IPS-15b (cell line): ENCODE results near the gene OTOGL.

Source experiments
- H3K27me3 ChIP-seq: one replicate; pipeline ENCODE4 v1.6.1; 2013; ENCODE audit warnings: low read length; ENCODE audit not compliant: control insufficient read depth, insufficient read depth
- H3K36me3 ChIP-seq: one replicate; pipeline ENCODE4 v1.6.1; 2013; ENCODE audit warnings: low read length; ENCODE audit not compliant: control insufficient read depth, insufficient read depth
- H3K4me1 ChIP-seq: one replicate; pipeline ENCODE4 v1.6.1; 2013; ENCODE audit warnings: mild to moderate bottlenecking, low read length; ENCODE audit not compliant: control insufficient read depth, insufficient read depth
- H3K4me3 ChIP-seq: one replicate; pipeline ENCODE4 v1.5.1; 2013; ENCODE audit warnings: low read depth, low read length
- H3K9ac ChIP-seq: one replicate; pipeline ENCODE4 v1.6.1; 2013; ENCODE audit warnings: low read depth, mild to moderate bottlenecking, low read length
- H3K9me3 ChIP-seq: one replicate; pipeline ENCODE4 v1.6.1; 2013; ENCODE audit warnings: mild to moderate bottlenecking, low read length; ENCODE audit not compliant: control insufficient read depth, insufficient read depth

OTOGL gene, protein sequence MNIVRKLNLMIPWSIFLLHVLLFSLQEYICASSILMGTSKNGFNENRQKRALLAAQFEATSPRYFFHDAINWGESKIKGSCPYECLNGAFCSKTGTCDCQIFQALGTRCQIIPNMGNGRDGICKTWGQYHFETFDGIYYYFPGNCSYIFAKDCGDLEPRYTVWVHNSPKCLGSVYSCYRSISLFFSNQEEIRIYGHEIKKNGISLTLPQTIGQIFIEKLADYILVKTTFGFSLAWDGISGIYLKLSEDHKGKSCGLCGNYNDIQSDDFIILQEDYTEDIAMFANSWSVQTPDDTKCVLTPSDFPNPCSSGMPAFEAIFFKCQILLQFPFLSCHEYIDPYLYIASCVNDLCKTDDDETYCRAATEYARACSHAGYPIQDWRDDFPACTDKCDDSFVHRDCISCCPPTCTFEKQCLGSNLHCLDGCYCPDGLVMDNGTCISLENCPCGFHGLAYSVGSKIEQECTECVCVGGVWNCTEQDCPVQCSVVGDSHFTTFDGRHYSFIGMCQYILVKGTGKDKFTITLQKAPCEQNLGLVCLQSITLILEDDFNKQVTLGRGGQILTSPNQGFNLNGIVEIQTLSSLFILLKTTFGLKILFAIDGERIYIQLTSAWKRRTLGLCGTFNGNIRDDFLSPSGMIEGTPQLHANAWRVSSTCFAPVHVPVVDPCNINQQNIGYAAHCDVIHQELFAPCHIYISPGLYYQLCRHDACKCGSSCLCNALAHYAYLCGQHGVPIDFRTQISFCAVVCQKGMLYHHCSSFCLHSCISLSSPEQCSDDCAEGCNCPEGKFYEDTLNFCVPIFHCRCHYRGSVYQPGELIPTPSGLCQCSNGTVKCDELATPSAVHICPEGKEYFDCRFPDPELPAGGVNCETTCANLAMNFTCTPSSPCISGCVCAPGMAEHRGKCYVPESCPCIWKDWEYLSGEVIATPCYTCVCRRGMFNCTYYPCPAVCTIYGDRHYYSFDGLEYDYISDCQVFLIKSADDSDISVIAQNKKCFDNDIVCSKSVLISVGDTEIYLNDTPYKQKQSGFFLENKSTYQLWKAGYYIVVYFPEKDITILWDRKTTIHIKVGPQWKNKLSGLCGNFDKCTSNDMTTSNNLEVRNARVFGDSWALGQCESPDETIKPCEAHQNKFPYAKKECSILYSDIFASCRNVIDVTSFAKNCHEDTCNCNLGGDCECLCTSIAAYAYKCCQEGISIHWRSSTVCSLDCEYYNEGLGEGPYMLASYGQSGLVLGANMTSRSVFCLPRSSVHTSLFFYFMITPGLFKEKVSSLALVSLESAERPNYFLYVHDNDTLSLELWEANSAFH (N-terminal part only)

DNA sequence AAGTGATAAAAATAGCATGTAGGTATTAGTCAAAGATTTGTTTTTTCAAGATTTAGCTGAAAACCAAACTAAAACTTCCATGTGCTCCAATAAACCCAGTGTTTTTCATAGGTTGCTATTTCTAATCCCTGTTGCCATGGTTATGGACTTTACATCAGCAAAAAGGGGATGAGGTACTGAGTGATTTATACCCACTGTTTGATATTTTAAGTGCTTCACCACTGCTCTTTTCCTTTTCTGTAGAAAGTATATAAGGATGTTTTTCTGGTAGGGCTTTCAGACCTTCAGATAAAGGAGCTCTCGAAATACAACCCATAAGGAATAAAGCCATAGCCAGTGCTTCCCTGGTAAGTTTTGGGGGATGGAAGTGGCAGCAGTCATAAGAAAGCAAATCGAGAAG is at the start of gene OTOGL:
TSS of gene OTOGL (plus strand) at position 279 of the 400 bp plus-strand sequence. CDS start 109,895 bp downstream, outside the sequence.
- no peaks in the 10 kb centered on the region for H3K27me3 ChIP-seq
- no peak within 1 kb of the TSS for H3K4me3 ChIP-seq

DNA sequence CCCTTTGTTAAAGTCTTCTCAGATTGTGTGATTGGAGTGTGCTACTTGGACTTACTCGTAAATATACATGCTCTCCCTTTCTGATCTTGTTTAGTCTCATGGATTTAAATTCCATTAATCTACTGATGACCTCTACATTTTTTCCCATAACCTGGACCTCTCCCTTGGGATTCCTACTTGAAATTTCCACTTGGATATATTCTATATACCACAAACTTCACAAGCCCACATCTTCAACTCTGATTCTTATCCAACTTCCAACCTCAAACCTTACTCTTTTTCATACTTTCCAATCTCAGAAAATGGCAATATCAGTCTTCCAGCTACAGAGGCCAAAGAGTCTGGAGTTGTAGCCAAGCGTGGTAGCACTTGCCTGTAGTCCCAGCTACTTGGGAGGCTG is 49.1 kb upstream of the OTOGL start:
- Histone ChIP-seq H3K4me1 (peaks cover 4% of the 10 kb centered on the region), H3K36me3 (no peaks in the 10 kb centered on the region), H3K4me3 (no peak overlapping the region), H3K27me3 (no peaks in the 10 kb centered on the region), H3K9ac (no peak overlapping the region), H3K9me3 (no peaks in the 10 kb centered on the region)

More for the DNA sequence above, at the start of gene OTOGL:
- H3K36me3 ChIP-seq: no peaks in the 10 kb centered on the region
- no peaks in the 10 kb centered on the region for H3K9me3 ChIP-seq
- no peaks in the 10 kb centered on the region for H3K4me1 ChIP-seq
- no peak within 1 kb of the TSS for H3K9ac ChIP-seq

DNA sequence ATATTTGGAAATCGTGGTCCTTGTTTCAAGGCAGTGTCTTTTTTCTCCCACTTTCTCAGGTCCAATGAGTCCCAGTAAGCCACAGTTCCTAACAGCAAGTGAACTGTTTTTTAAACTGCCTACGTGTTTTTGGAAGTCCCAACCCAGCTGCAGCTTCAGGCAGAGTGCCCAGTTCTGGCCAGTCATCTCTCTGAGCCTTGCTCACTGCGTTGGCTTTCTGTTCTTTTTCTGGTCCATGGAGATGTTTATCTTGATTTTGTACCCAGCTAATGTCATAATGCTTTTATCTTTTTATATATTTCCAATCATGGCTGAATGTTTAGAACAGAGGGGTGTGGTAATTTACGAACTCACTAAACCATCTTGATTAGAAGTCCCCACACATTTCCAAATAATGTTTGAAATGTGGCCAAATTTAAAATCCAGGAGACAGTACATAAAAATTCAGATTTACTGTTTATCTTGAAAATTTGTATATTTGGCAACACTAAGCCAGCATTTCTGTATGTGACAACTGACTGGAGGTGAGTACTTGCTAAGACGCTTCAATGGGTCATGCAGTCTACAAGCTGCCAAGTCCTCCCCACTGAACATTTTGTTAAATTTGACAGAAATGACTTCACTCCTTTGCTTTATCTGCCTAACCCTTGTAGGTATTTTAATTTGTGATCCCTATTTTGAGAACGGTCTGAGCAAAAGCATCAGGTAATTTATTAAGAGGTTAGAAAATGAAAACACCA is 46.1 kb upstream of the OTOGL start:
- no peak overlapping the region for H3K9ac ChIP-seq
- H3K4me1 ChIP-seq: no peaks in the 10 kb centered on the region
- no peaks in the 10 kb centered on the region for H3K9me3 ChIP-seq
- H3K4me3 ChIP-seq: no peak overlapping the region
- H3K27me3 ChIP-seq: no peaks in the 10 kb centered on the region
- no peaks in the 10 kb centered on the region for H3K36me3 ChIP-seq

DNA sequence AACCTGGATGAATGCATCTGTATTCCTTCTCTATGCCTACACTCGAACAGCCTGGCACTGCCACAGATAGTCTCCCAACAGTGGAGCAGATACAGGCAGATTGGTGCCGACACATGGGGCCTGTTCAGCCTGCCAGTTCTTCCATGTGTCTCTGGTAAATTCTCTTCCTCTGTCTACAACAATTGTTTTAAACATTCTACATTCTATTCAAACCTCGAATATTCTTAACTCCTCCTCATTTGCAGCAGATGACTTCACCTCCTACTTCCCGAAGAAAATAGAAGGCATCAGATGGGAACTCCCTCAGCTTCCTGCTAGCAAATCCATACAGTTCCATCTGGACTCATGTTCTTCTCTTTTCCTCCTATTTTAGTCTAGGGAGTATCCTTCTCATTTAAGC is 43.1 kb upstream of the OTOGL start:
- Histone ChIP-seq H3K9ac (no peak overlapping the region), H3K36me3 (no peaks in the 10 kb centered on the region), H3K9me3 (no peaks in the 10 kb centered on the region), H3K27me3 (no peaks in the 10 kb centered on the region), H3K4me1 (peaks cover 10% of the 10 kb centered on the region), H3K4me3 (no peak overlapping the region)

DNA sequence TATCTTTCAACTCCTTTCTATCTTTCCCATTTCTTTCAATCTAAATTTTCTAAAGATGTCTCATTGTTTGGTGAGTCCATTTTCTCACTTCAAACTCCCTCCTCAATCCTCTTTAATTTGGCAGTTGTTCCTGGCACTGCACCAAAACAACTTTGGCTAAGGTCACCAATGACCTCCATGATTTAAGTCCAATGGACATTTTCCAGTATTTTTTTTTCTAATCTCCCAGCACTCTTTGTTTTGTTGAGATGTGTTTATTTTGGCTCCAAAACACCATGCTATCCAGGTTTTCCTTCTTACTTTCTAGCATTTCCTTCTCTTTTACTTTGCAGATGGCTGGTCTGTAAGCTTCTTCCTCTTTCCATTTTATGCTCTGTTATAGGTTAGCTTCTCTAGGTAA is 42.5 kb upstream of the OTOGL start:
- Histone ChIP-seq H3K9me3 (no peaks in the 10 kb centered on the region), H3K36me3 (no peaks in the 10 kb centered on the region), H3K4me3 (no peak overlapping the region), H3K4me1 (peaks cover 10% of the 10 kb centered on the region), H3K9ac (no peak overlapping the region), H3K27me3 (no peaks in the 10 kb centered on the region)

DNA sequence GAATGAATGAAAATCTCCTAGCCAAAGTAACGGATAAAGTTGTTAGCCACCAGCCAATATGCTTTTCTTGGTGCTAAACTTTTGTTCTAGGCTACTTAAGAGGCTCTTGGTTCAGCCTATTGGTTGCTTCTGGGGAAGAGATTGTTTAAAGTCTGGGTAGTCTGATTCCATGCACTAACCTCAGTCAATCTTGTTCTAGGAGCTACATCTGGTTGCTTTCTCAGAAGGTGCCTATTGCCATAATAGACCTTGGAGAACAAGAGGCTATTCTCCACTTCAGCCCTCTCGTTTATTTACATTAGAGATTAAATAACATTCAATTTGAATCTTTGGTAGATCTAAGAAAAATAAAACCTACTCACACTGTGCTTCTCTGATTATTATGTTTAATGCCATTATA is 40.8 kb upstream of the OTOGL start:
- Histone ChIP-seq H3K9me3 (no peaks in the 10 kb centered on the region), H3K36me3 (no peaks in the 10 kb centered on the region), H3K4me3 (no peak overlapping the region), H3K27me3 (no peaks in the 10 kb centered on the region), H3K9ac (no peak overlapping the region), H3K4me1 (peaks cover 10% of the 10 kb centered on the region)

DNA sequence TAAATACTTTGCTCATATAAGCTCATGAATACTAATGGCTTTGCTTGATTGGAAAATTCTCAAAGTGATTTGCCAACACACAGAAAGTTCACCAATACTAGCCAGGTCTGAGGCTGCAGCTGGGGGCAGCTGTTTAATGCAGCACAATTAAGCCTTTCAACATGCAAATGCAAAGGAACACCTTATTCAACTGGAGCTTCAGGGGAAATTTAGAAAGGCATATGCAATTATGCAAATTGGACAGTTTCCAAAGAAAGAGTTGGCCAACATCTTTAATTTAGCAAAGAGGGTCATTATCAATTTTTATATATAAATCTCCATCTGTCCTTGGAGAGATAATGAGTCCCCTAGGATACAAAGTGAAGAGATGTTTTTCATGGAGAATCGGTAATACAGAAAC is 40.2 kb upstream of the OTOGL start:
- H3K4me1 ChIP-seq: peaks cover 10% of the 10 kb centered on the region

DNA sequence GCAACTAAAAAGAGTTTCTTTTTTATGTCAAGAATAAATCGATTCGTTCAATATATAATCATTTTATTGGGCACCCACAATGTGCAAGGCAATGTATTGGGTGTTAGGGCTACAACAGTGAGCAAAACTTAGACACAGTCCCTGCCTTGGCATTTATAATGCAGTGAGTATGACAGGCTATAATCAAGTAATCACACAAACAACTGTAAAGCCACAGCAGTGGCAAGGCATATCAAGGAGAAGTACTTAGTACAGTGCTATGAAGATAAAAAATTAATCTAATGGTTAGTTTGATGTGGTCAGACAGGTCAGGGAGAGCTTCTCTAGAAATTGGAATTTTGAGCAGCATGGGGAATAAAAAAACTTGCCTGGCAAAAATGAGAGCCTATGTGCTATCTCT is 39.5 kb upstream of the OTOGL start:
- Histone ChIP-seq H3K9me3 (no peaks in the 10 kb centered on the region), H3K36me3 (no peaks in the 10 kb centered on the region), H3K4me3 (no peak overlapping the region), H3K27me3 (no peaks in the 10 kb centered on the region), H3K9ac (no peak overlapping the region), H3K4me1 (peaks cover 10% of the 10 kb centered on the region)

More for the DNA sequence above, 40.2 kb upstream of the OTOGL start:
- no peaks in the 10 kb centered on the region for H3K36me3 ChIP-seq
- H3K27me3 ChIP-seq: no peaks in the 10 kb centered on the region
- no peaks in the 10 kb centered on the region for H3K9me3 ChIP-seq
- H3K4me3 ChIP-seq: no peak overlapping the region
- H3K9ac ChIP-seq: no peak overlapping the region

DNA sequence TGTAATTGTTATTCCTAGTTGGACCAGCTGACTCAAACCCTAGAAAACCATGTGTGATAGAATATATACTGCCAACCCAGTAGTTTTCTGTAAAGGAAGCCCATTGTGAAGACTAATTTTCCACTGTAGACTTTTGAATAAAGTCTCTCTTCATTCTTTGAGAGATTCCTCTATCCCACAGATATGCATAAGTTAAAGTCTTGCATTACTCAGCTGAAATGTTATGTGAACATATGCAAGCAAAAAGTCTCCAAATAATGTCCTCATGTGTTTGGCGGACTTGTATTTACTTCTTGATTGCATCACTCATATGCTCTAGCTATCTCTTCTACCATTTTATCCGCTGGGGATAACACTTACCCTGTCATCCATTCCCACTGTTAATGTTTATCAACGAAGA is 35.1 kb upstream of the OTOGL start:
- no peak overlapping the region for H3K4me3 ChIP-seq
- H3K4me1 ChIP-seq: peaks cover 1% of the 10 kb centered on the region
- no peak overlapping the region for H3K9ac ChIP-seq
- no peaks in the 10 kb centered on the region for H3K36me3 ChIP-seq
- no peaks in the 10 kb centered on the region for H3K9me3 ChIP-seq
- no peaks in the 10 kb centered on the region for H3K27me3 ChIP-seq

DNA sequence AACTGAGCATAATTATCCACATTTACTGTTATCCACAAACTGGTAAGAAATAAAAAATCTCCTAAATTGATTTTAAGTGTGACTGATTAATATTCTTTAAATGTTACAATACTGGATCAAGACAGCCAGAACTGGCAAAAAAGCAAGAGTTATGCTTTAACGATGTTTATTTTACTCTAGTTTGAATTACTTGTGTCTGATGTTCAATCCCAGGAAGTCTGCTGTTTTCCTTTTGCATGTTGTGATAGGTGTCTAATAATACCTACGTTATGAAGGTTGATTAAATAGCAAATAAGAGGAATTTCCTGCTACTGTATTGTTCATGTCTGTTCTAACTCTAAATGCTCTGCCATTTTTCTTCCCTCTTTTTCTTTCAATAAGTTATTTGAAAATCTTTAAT is 34.4 kb upstream of the OTOGL start:
- Histone ChIP-seq H3K4me3 (no peak overlapping the region), H3K9me3 (no peaks in the 10 kb centered on the region), H3K9ac (no peak overlapping the region), H3K36me3 (no peaks in the 10 kb centered on the region), H3K27me3 (no peaks in the 10 kb centered on the region), H3K4me1 (no peaks in the 10 kb centered on the region)

DNA sequence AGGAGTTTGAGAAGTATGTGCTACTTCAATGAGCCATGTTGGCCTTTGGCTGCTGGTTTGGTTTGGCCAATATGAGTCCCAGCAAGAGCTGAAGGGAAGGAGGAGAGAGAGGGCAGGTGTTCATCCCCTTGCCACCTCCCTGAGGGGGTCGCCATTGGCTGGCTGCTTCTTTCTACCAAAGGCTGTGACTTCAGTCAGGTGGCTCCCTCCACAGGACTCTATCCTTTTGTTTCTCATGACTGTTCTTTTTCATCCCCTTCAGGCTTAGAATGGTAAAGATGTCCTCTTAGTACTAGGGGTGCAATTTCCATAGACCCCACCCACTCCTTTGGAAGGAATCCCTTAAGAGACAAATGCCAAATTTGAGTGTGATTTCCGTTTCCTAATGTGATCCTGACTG is 31.2 kb upstream of the OTOGL start:
- H3K27me3 ChIP-seq: no peaks in the 10 kb centered on the region
- no peaks in the 10 kb centered on the region for H3K36me3 ChIP-seq
- H3K4me1 ChIP-seq: no peaks in the 10 kb centered on the region
- H3K9me3 ChIP-seq: no peaks in the 10 kb centered on the region
- no peak overlapping the region for H3K9ac ChIP-seq
- H3K4me3 ChIP-seq: no peak overlapping the region
